SW 1271 (cell line): ENCODE measurements around the gene HIKESHI.
A peak's percentile ranks its signal among the peaks of the same experiment; 100 is the strongest.
"Not testable (repeated sequence)": the region's sequence is repeated elsewhere in the genome, so short reads cannot be mapped to it uniquely, and the experiment has no call there.

Source experiments
- DNase-seq, 2 experiments: peaks; one replicate each; lab custom pipeline; 2025; lab: John Stamatoyannopoulos, UW

The HIKESHI gene

DNA sequence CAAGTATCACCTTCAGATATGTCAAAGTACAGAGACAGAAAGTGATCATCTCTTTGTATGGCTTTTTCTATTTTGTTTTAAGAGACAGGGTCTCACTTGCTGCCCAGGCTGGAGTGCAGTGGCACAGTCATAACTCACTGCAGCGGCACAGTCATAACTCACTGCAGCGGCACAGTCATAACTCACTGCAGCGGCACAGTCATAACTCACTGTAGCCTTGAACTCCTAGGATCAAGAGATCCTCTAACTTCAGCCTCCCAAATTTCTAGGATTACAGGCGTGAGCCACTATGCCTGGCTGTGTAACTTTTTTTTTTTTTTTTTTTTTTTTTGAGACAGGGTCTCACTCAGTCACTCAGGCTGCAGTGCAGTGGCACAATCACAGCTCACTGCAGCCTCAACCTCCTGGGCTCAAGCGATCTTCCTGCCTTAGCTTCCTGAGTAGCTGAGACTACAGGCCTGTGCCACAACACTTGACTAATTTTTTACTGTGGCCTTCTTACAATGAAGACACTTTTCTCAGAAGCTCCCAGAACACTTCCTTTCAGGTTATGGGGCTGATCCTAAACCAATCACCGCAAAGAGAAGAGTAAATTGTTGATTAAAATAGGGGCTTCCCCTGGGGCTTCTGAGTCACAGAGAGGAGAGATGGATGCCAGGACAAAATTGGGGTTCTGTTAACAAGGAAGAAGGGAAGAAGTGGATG lies 9.0 kb upstream of the HIKESHI start:
- no peak for DNase-seq

DNA sequence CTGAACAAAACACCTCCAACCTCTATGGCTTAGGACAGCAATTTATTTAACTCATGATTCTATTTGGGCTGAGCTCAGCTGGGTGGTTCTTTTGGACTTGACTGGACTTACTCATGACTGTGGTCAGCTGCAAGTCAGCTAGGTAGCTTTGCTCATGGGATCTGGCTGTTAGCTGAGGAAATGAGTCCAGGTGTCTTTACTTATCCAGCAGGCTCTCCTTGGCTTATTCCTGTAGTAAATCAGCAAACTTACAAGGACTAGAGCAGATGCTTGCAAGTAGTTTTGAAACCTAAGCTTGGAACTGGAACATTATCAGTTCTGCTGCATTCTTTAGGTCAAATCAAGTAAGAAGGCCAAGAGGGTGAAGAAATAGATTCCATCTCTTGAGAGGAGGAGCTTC lies 8.0 kb upstream of the HIKESHI start:
- no peak for DNase-seq

- no peak for DNase-seq
These were observed 323 bp upstream of the HIKESHI start for GRCh38 chr11:86301742-86302091.

DNA sequence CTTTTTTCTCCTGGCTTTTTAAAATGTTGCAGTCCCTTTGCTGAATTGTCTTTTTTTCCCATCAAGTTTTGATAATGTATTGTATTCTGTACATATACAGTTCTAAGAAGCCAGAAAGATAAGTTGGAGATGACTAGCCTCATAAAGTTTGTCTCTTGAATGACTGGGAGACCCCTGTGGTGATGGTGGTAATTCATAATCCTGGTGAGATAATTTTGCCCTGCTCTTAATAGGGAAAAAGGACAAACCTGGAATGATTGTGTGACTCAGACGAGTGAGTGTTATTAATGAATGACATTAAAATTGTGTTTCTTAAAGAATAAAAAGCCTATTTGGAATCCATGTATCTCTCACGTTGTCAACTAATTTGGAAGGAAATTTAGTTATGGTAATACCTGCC lies 1.2 kb downstream of the HIKESHI start:
- DNase-seq, result no peak

DNA sequence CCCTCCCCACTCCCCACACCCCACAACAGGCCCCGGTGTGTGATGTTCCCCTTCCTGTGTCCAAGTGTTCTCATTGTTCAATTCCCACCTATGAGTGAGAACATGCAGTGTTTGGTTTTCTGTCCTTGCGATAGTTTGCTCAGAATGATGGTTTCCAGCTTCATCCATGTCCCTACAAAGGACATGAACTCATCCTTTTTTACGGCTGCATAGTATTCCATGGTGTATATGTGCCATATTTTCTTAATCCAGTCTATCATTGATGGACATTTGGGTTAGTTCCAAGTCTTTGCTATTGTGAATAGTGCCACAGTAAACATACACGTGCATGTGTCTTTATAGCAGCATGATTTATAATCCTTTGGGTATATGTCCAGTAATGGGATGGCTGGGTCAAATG lies 6.7 kb downstream of the HIKESHI start:
- DNase-seq, result not testable (repeated sequence)

- no peak for DNase-seq
These were observed 11.8 kb downstream of the HIKESHI start for GRCh38 chr11:86313793-86314192.

GRCh38 chr11:86314636-86315035 lies 12.6 kb downstream of the HIKESHI start:
- DNase-seq, result no peak

DNA sequence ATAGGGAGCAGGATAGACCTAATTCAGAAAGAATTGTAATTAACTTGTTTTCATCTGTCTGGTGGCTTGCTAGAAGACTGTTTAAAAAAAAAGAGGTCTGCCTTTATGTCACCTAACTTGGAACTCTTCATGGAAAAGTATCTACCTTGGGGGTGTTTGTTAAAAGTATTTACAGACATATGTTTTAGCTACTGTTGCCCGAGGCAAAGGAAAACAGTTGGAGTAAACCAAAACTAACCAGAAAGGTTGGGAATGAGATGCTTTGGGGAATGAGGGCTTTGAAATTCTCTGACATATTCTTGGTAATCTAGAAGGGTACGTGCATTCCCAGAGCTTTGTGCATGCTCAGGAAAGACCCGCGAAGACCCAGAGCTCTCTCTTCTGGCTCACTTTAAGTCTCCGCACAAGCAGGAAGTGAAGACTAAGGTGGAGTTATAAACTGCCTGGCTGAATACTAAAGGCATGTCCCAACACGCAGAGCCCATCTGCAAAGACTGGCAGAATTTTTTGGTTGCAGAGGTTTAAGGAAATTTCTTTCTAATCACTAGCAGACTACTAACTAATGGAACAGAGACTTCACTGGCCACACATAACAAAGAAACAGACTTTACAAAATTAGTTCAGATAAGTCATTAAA lies 33.2 kb downstream of the HIKESHI start:
- no peak for DNase-seq

DNA sequence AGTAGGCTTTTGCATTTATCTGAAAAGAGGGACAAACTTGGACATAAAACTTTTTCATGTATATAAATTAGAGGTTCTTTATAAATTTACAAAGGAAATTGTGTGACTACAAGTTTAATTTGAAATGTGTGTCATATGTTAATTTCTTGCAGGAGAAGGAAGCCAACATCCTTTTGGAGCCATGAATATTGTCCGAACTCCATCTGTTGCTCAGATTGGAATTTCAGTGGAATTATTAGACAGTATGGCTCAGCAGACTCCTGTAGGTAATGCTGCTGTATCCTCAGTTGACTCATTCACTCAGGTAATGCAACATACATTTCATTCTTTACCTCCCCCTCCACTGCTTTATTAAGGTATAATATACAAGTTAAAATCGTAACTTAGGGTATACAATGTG lies 35.2 kb downstream of the HIKESHI start:
- no peak for DNase-seq

DNA sequence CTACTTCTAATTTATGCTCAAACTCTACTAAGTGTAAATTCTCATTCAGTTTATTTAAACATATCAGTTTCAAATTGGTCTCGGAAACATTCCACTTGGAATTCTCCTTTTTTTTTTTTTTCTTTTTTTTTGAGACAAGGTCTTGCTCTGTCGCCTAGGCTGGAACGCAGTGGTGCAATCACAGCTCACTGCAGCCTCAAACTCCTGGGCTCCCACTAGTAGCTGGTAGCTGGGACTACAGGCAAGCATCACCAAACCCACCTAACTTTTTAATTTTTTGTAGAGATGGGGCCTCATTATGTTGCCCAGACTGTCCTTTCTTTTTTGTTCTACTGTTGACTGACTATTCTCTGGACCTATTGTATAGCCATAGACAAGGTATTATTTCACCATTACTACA lies 39.3 kb downstream of the HIKESHI start:
- no peak for DNase-seq

DNA sequence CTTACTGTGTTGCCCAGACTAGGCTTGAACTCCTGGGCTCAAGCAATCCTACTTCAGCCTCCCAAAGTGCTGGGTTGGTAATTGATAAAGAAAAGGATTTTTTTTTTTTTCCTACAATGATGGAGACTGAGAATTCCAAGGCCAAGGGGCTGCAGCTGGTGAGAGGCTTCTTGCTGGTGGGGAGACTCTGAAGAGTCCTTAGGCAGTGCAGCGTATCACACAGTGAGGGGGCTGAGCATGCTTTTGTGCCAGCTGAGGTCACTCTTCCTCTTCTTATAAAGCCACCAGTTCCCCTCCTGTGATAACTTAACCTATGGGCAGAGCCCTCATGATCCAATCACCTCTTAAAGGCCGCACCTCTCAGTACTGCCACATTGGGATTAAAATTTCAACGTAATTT lies 44.5 kb downstream of the HIKESHI start:
- DNase-seq, result no peak

DNA sequence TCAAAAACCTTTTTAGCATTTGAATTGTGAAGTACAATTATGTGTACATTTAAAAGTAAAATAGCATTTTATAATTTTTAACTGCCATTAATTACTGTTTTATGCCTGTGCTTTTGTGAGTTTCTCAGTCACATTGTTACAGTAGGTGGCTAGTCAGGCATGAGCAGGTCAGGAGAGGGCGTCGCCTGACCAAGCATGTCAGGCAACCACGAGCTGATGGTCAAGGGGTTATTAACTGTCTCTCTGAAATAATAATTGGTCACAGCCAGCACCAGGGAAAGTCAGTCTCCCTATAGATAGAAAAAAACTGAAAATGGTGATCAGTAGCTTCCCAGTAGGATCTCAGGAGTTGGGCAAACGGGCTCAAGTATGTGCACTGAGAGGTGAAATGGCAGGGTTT lies 53.2 kb downstream of the HIKESHI start:
- no peak for DNase-seq

DNA sequence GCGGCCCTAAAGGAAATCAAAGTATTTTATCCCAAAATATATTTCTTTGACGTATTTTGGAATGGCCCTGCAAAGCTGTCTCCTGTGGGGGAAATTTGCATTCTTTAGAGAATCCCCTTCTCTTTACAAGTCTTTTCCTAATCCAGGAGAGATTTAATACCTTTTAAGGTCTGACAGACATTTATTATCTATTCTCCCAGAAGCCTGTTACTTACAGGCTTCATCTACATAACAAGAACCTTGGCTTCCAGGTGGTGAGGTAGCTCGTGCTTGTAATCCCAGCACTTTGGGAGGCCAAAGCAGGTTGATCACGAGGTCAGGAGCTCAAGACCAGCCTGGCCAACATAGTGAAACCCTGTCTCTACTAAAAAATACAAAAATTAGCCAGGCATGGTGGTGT lies 55.4 kb downstream of the HIKESHI start:
- DNase-seq, result not testable (repeated sequence)

DNA sequence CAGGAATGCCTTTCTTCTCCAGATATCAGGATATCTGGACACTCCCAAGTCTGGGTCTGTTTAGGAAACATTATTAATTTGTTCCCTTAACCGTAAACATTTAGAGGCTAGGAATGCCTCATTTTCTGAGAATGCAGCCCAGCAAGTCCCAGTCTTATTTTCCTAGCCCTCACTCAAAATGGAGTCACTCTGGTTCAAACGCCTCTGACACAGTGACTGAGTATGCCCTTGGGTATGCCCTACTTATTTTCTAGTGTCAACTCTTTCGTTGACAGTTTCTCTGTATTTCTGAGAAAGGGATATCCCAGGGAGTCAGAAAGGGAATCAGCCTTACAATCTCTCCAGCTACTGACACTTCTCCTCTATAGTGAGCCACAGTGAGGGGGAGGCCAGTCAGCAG lies 56.7 kb downstream of the HIKESHI start:
- DNase-seq, result no peak

GRCh38 chr11:86360775-86361395 lies 58.8 kb downstream of the HIKESHI start:
- peak in 1 of 2 experiments; percentile 55 for DNase-seq

DNA sequence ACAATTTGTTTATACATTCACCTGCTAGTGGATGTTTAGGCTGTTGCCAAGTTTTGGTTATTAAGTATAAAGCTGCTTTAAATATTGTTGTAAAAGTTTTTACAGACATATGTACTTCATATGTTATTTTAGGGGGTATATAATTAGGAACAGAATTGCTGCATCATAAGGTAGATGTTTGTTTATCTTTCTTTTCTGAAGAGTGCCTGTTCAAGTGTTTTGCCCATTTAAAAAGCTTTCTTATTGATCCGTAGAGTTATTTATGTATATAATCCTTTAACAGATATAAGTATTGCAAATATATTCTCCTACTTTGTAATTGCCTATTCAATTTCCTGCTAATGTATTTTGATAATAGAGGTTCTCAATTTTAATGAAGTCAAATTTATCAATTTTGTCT lies 61.4 kb downstream of the HIKESHI start:
- no peak for DNase-seq

- no peak for DNase-seq
These were observed 63.5 kb downstream of the HIKESHI start for GRCh38 chr11:86365546-86365945.

DNA sequence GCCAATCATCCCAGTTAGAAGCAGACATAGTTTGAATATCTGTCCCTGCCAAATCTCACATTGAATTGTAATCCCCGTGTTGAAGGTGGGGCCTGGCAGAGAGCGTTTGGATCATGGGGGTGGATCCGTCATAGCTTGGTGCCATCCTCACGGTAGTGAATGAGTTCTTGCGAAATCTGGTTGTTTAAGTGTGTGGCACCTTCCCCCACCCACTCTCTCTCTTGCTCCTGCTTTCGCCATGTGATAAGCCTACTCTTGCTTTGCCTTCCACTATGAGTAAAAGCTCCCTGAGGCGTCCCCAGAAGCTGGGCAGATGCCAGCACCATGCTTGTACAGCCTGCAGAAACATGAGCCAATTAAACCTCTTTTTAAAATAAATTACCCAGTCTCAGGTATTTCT lies 67.6 kb downstream of the HIKESHI start:
- no peak for DNase-seq

- DNase-seq, result no peak
These were observed 68.1 kb downstream of the HIKESHI start for GRCh38 chr11:86370171-86370570.

GRCh38 chr11:86370922-86371594 lies 69.0 kb downstream of the HIKESHI start:
- DNase-seq, result peak in 1 of 2 experiments; percentile 16

DNA sequence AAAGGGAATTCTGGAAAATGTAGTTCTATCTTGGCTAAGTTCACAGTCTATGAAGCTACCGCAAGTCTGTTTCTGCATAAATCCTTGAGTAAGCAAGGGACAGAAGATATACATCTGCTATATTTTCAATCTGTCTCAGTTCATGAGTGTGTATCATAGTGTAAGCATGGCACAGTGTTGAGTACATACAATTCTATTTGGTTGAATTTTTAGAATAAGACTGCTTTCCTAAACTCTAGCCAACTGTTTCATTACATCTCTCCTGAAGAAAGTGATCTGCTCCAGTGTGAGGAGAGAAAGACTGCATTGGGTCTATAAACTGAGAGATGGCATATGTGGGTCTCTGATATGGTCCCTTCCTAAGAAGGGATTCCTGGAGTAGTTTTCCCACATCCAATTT lies 70.0 kb downstream of the HIKESHI start:
- DNase-seq, result no peak

- DNase-seq, result no peak
These were observed 70.5 kb downstream of the HIKESHI start for GRCh38 chr11:86372586-86372985.

GRCh38 chr11:86374069-86374468 lies 72.0 kb downstream of the HIKESHI start:
- no peak for DNase-seq
